NCI-H748 (cell line): ENCODE measurements around the gene ITGA8.
"Not testable (repeated sequence)": the region's sequence is repeated elsewhere in the genome, so short reads cannot be mapped to it uniquely, and the experiment has no call there.

ENCODE experiments used
- DNase-seq: peaks from one replicate; lab custom pipeline; 2025; ENCODE audit not compliant: unreplicated experiment; lab: John Stamatoyannopoulos, UW

ITGA8 gene

DNA sequence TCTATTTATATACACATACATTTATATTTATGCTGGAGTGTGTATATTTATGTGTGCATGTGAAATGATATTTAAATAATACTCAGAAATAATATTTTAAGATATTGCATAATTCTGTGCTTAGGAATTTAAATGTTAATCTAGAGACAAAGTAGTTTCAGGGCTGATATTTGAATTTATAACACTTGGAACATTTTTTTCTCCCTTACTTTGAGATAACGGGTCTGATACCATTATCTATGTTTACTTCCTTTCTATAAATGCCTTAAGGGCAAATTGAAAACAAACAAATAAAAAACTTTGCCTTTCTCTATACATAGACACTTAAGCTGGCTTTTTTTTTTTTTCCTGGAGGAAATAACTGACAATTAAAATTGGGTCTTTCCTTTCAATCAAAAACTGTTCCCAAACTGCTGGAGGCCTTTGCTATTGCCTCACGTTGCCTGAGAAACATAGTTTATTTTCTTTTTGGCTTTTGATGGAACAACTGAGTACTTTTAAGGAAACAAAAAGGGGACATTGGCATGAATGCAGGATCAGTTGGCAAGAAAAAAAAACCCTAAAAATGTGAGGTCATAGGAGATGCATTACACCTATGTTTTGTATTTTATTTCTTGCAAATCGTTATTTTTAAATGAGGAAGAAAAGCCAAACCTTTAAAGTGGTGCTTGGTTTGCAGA is 98.7 kb downstream of the ITGA8 start:
- no peak for DNase-seq

DNA sequence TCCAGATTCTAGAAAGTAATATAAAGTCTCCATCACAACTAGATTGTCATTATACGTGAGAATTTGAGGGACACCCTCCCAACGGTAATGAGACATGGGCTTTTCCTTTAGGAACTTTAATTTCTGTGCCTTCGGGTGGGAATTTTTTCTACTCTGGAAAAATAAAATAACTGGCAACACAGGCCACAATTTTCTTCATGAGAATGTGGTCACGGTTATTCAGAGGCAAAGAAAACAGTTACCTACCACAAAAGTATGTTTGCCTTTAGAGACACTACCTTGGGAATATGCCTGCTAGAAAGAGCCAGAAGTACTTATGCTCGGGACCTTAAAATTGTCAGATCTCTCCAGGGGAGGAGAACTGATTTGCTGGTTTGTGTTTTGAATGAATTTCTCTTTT is 99.4 kb downstream of the ITGA8 start:
- DNase-seq = no peak

DNA sequence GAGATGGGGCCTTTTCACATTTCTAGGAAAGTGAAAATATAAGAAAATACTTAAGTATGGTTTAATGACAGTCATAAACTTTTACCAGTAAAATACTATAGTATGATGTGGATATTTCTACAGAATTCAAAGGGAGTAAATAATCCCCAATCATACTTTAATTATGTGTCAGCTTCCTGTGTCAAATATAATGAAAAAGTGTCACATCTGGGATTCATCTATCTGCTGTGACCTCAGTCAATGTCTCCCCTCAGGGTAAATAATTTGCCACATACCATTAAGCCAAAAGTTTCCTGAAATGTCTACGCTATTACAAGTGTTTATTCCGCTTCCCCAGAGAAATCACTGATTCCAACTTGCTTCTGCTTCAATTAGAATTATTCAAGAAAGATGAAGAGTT is 110.5 kb downstream of the ITGA8 start:
- DNase-seq = no peak

DNA sequence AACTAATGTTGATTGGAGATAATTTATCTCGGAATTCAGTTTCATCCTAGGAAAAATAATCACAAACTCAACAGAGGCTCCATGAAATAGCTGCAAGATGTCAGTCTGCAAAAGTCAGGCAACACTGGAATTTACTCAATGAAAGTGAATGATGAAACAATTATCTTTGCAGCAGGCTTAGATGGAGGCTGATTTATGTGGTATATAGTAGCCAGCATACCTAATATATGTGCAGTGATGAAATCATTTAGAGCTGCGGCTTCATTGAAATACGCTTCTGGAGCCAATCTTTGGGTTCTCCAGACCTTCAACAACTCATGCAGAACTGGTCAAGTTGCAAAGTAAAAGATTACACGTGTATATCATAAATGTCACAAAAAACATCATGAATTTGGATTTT is 113.3 kb downstream of the ITGA8 start:
- DNase-seq = no peak

DNA sequence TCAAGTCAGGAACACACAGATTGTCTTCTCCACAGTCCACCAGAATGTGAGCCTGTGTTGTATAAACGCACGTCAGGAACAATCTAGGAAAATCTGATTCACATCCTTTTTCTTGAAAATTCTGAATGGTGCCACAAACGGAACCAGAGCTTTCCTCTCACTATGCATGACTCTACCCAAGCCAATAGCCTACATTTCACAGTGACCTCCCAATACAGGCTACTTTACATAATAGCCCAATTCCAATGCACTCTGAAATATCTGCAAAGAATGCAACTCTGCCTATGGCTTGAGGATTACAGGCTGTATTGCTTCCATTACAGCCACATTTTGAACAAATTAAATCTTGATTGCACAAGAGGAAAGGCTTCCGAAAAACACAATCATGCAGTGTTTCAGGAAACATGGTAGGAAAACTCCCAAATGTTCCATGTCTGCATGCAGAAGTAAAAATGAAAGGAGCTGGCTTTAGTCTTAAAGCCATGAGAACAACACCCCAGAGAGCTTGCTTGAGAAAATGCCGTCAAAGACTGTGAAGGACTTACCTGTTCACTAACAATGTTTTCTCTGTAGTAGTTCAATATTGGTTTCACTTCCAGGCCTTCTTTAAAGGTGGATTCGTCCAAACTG is 113.9 kb downstream of the ITGA8 start:
- DNase-seq = no peak

DNA sequence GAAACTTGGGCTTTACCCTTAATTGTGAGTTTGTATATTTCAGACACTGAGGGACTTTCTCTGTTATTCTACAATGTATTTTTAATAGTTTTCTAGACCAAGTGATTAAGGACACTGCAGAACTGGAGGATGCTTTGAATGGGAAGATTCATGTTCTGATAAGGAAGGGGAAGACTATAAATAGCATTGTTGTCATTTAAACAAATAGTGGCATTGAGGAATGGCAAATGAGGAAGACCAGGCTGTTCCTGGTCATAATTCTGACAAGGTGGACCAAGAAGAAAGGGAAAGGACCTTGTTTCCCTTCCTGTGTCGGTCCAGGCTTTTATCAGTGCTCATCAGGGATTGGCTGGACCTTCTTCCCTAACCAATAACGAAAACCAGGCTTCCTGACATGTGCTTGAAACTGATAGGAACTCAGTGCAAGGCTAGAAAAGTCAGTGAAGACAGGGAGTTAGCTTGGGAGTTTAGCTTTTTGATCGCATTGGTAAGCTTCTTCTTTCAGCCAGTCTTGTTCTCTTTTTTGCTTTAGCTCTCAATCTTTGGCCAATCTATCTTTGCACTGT is 116.2 kb downstream of the ITGA8 start:
- no peak for DNase-seq

DNA sequence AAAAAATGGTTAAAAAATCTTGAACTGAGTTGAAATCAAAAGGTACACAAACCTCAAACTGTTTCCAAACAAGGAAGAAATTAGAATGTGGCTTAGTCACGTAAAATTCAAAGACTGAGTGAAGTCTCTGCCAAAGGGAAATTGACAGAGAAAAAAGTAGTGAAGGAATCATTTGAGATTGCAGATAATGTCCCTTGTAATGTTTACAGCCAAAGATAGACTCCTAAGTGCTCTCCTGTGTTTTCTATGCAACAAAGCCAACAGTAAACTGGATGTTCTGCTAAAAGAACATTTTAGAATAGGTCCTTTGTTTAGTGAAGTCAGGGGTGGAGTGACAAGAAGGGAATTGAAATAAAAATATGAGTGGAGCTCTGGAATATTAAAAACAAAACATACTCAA is 117.9 kb downstream of the ITGA8 start:
- no peak for DNase-seq

DNA sequence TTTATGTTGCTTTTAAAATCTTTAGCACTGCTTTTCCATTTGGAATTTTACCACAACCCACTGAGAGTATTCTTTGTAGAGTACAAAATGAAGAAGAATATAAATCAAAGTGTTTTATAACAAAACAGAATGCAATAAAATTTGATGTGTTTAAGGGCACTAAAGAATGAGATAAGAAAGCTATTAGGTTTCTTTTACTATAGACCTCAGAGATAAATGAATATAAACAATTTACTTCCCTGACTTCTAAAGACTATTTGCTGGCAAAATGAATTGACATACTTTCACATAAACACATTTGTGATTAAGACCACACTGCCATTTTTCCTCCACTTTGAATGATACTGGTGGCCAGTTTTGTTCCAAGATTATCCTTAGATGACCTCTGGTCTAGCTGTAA is 124.5 kb downstream of the ITGA8 start:
- no peak for DNase-seq

DNA sequence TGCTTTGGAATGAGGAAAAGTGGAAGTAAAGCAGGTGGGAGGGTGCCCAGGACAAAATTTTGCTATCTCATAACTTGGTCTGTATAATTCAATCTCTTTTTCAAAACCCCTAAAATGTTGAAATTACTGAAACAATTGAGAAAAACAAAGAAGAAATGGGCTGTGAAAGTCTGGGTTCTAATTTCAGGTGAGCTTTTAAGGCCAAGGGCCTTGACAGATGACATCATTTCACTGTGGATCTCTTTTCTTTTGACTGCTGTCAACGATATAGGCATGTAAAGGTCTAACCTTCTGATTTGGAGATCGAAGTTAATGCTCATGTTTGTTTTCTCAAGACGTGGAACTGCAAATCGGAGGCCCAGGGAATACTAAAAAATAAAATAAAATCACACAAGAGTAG is 127.8 kb downstream of the ITGA8 start:
- no peak for DNase-seq

DNA sequence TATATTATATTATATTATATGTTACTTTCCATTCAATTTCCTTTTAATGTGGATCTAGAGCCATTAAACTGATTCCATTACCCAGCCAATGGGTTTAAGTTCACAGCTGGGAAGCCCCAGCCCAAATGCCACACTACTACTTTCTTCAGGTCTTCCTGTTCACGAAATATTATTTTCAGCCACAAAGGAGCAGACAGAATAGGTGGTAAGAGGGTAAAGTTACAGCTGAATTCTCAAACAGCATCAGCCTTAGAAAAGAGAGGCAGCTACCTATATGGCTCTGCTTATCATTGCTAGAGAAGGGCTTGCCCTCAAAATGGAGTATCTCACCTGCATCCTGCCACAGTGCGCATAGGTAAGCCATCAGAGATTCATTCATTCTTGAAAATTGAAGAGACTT is 128.3 kb downstream of the ITGA8 start:
- DNase-seq = no peak

DNA sequence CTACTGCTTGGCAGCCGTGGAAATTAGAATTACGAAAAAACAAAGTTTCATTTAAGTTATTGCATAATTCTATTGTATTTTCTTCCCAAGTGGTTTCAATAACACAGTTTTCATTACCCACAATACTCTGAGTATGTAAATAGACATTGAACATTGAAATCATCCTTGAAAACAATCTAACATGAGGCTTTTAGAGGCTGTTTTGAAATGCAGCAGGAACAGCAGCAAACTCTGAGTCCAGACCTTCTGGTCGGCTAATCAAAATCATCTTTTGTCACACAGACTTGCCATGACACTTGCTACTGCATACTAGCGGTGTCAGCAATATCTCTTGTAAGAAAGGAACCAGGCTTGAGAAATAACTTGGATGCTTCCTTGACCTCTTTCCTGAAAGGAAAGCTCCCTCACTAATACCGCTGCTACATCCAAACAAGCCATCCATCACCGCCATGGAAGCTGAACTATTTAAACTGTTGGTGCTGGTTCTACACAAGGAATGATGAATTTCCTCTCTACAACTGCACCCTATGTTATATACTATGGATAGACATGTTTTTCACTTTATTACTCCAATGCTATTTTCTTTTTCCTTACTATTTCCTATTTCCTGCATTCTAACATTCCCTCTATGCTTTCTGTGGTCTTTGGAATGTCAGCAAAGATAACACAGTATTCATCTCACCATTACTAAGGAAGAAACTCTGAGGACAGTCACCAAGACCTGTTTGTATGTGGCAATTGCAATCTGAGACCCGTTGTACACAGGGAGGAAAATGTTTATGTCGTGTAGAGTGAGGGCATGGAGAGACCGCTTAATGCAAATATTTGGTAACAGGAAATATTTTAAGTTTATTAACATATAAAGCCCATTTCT is 130.8 kb downstream of the ITGA8 start:
- DNase-seq = no peak

DNA sequence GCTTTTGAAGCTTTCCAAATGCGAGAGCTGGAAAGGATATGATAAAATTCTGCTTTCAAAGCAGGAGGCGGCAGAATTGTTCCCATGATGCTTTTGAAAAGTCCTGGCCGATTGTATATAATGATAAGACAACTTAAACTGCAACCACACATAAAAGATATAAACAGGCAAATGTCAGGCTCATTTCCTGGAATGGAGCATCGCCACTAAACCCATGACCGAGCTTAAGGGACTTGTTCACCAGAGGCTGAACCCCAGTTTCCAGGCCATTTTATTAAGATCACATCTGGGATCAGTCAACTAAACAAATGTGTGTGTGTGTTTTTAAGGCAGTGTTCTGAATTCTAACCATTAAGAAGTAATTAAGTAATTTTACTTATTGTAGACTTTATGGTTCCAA is 131.6 kb downstream of the ITGA8 start:
- DNase-seq = no peak

DNA sequence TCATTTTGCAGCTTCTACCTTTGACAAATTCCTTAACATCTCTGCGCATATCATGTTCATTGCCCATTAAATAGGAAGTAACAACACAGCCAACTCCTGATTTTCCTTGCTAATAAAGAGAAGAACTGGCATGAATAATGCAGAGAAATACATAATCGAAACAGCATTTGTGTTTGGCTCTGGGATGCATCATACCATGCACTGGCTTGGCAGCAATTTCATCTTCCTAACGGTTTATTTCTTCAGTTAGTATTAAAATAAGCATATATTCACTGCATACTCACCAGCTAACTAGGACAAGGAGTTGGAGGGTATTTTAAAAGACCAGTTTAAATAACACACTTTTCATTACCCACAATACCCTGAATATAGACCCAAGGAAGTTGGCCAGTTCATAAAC is 132.5 kb downstream of the ITGA8 start:
- DNase-seq = no peak

DNA sequence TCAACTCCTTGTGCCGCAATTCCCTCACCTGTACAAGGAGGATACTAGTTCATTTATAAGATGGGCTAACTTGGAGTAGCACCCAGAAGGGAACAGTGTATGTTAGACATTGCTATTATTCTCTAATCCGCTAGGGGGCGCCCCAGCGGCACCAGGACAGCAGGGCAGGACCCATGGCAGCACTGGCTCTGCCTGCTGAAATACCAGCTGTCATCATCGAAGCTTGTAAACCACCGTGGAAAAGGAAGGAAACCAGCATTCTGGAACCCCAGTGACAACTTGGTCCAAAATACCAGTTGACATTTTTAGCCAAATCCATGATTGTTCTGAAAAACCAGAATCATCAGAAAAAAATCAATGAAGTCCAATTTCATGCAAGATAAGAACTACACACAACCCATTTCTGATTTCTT is 134.4 kb downstream of the ITGA8 start:
- DNase-seq = peak; percentile 62

DNA sequence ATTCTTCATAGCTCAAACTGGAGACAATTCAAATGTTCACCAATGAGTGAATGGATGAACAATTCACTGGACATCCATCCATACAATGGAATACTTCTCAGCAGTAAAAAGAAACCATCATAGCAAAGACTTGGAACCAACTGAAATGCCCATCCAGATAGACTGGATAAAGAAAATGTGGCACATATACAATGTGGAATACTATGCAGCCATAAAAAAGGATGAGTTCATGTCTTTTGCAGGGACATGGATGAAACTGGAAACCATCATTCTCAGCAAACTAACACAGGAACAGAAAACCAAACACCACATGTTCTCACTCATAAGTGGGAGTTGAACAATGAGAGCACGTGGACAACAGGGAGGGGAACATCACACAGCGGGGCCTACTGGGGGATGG is 136.8 kb downstream of the ITGA8 start:
- not testable (repeated sequence) for DNase-seq

DNA sequence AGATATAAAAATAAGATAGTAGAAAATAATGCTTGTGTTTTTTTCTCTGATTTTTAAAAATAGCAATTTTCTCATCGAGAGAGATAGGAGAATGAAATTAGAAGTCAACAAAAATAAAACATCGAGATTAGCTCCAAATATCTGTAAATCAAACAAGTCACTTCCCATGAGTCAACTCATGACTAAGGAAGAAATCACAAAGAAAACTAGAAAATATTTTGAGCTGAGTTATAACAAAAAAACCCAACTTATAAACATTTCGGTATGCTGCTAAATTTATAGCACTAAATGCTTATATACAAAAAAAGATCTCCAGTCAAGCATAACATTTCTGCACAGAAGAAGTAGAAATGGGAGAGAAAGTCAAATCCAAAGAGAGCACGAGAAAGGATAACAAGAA is 140.1 kb downstream of the ITGA8 start:
- no peak for DNase-seq

DNA sequence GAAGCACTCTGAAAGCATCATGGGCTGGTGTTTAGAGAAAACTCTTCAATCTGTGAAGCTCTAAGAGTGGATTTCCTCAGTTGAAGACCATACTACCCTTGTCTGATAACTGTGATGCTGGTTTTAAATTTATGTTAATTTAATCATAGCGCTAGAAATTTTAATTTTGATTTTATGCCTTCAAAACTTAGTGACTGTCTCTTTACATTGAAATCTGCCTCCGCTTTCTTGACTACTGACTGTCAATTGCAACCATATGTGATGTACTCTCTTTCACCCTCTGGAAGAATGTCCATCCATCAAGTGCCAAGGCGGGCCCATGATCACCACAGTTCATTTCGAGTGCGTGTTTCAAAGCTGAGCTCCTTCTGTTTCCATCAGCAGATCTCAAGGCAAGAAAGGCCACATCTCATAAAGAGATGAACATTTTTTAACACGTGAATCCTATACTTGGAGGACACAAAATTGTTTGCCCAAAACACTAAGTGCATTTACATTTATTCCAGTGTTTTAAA is 147.1 kb downstream of the ITGA8 start:
- no peak for DNase-seq

DNA sequence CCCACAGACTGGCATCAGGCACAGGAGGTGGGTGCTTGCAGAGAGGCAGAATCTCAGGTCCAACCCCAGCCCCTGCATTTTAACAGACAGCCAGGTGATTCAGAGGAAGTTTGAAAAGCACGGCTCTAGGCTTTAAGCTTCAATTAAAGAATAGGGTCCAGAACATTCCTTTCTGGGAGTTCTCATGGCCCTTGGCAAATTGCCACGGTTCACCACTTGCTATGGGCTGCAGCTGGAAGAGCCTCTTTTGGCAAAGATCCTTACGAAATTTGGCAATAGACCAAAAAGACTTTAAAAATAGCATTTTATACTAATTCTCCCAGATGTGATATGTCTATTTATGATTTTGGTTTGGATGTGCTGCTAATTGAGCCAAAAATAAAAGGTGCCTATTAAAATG is 148.1 kb downstream of the ITGA8 start:
- no peak for DNase-seq

DNA sequence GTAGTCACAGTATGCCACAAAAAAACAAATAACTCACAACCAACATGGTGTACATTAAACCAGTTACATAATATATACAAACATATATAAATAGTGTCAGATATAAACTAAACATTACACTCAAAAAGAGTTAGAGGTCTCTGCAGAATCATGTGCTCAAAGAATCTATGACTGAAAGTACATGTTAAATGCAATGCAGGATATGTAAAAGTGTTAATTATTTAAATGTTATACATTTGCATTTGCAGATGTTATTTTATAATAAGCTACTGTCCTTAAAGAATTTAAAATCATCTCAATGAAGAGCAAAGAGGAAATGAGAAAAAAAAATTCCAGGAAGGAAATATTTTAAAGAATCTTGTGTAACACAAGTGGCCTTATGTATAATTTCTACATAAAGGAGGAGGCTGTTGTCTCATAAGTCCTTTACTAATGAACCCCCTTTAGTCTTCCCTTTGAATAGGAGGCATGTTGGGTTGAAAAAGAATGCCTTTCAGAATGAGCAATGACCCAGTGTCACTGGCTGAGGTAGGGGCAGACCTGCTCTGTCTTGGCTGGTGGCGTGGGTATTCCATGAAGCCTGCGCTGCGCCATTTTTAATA is 148.9 kb downstream of the ITGA8 start:
- no peak for DNase-seq

DNA sequence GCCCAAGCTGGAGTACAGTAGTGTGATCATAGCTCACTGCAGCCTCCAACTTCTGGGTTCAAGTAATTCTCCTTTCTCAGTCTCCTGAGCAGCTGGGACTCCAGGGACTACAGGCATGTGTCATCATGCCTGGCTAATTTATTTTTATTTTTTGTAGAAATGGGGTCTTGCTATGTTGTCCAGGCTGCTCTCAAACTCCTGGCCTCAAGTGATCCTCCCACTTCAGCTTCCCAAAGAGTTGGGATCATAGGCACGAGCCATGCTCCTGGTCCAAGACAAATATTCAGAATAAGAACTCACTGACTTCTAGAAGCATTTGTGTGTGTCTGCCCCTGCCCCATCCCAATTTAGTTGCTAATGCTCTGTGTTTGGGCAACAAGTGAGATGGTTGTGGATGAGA is 151.8 kb downstream of the ITGA8 start:
- DNase-seq = no peak

DNA sequence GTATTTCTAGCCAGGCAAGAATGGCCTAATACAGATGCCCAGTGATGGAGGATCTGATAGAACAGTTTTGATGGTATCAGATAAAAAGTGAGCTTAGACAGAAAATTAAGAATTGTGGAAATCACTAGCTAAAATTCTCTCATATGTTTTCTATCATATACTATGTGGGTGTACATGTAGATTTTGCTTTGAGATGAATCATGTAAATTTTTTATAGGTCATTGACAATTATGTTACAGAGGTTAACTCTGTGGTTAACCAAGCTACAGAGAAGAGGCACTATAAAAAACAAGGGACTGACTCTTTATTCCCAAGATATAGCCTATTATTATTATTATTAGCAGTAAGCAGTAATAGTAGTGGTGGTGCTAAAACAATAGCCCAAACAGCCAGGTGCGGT is 156.5 kb downstream of the ITGA8 start:
- DNase-seq = no peak
